HepG2 (cell line): ENCODE measurements around the gene MRPS2.

Experiments used
- HDAC2 ChIP-seq: sonication (generic); formaldehyde crosslinking; IDR thresholded peaks from 2 replicates; pipeline ENCODE4 v1.4.0; 2020; ENCODE audit warnings: missing genetic modification reagents
- MED13 ChIP-seq: sonication (generic); formaldehyde crosslinking; IDR thresholded peaks from 2 replicates; pipeline ENCODE4 v1.5.0; 2020; ENCODE audit warnings: missing genetic modification reagents
- NR2C2 ChIP-seq: sonication (generic); formaldehyde crosslinking; IDR thresholded peaks from 2 replicates; pipeline ENCODE4 v1.4.0; 2020; ENCODE audit warnings: missing genetic modification reagents, mild to moderate bottlenecking, moderate library complexity, borderline replicate concordance
- TAF1 ChIP-seq: sonication (generic); formaldehyde crosslinking; IDR thresholded peaks from 2 replicates; pipeline ENCODE4 v1.4.0; 2020; ENCODE audit warnings: missing genetic modification reagents
- TF ChIP-seq, protein P1 (sequence below): sonication (generic); formaldehyde crosslinking; IDR thresholded peaks from 2 replicates; pipeline ENCODE4 v1.5.0; 2020; ENCODE audit warnings: mild to moderate bottlenecking, missing genetic modification reagents, moderate library complexity
- TF ChIP-seq, protein P2 (sequence below), 2 experiments: sonication (generic) in 1 of 2; formaldehyde crosslinking in 1 of 2; IDR thresholded peaks; 2 replicates each; pipeline versions ENCODE4 v1.6.1 to v1.9.0; 2014 to 2022; ENCODE audit warnings: antibody characterized with exemption in 1 of 2, borderline replicate concordance in 1 of 2, inconsistent platforms in 1 of 2, low read depth in 1 of 2, missing genetic modification reagents in 1 of 2
- TF ChIP-seq, protein P3 (sequence below): sonication (generic); formaldehyde crosslinking; IDR thresholded peaks from 2 replicates; pipeline ENCODE4 v1.4.0; 2020; ENCODE audit warnings: missing genetic modification reagents

DNA sequence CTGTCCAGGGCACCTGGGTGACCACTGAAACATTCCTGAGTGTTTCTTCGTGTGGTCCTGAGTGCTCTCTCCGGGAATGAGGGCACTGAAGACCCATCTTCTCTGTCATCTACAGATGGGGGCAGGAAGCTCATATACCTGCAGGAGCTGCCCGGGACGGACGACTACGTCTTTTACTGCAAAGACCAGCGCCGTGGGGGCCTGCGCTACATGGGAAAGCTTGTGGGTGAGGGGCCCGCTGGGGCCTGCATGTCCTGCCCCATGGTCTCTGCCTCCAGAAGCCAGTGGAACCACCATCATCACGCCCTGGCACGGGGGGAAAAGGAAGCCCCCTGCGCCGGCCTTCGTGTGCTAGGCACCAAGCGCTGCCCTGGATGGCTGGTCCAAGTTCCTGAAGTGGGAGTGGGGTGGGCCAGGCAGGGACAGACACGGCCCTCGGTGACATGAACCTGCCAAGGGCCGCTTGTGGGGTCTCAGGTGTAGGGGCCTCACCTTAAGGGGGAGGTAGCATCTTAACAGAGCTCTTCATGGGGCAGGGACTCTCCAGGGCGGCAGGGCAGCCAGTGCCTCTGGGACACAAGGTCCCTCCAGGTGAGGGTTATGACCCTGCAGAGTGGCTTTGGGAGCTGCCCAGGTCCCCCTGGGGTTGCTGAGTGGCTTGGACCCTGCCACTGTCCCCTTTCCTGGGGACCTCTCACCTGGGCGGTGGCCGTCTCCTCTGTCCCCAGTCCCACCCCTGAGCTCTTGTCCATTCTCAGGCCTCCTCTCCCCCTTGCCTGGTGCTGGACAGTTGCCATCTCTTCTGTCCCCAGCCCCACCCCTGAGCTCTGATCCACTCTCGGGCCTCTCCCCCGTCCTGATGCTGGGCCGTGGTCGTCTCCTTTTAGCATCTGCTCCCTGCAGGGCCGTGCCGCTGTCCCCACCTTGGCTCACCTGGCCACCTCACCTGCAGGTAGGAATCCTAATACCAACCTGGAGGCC, 47.6 kb downstream of the MRPS2 start:
- TF ChIP-seq, protein P1, sequence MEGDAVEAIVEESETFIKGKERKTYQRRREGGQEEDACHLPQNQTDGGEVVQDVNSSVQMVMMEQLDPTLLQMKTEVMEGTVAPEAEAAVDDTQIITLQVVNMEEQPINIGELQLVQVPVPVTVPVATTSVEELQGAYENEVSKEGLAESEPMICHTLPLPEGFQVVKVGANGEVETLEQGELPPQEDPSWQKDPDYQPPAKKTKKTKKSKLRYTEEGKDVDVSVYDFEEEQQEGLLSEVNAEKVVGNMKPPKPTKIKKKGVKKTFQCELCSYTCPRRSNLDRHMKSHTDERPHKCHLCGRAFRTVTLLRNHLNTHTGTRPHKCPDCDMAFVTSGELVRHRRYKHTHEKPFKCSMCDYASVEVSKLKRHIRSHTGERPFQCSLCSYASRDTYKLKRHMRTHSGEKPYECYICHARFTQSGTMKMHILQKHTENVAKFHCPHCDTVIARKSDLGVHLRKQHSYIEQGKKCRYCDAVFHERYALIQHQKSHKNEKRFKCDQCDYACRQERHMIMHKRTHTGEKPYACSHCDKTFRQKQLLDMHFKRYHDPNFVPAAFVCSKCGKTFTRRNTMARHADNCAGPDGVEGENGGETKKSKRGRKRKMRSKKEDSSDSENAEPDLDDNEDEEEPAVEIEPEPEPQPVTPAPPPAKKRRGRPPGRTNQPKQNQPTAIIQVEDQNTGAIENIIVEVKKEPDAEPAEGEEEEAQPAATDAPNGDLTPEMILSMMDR (CRISPR knock-in tag) = no peak
- TF ChIP-seq TAF1 (CRISPR knock-in tag) (no peak), MED13 (CRISPR knock-in tag) (no peak), NR2C2 (no peak), HDAC2 (CRISPR knock-in tag) (no peak)
- TF ChIP-seq, protein P2, sequence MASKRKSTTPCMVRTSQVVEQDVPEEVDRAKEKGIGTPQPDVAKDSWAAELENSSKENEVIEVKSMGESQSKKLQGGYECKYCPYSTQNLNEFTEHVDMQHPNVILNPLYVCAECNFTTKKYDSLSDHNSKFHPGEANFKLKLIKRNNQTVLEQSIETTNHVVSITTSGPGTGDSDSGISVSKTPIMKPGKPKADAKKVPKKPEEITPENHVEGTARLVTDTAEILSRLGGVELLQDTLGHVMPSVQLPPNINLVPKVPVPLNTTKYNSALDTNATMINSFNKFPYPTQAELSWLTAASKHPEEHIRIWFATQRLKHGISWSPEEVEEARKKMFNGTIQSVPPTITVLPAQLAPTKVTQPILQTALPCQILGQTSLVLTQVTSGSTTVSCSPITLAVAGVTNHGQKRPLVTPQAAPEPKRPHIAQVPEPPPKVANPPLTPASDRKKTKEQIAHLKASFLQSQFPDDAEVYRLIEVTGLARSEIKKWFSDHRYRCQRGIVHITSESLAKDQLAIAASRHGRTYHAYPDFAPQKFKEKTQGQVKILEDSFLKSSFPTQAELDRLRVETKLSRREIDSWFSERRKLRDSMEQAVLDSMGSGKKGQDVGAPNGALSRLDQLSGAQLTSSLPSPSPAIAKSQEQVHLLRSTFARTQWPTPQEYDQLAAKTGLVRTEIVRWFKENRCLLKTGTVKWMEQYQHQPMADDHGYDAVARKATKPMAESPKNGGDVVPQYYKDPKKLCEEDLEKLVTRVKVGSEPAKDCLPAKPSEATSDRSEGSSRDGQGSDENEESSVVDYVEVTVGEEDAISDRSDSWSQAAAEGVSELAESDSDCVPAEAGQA (IDR thresholded peaks at IDR 0.05; ENCODE audit: low read depth) = no peak
- TF ChIP-seq, protein P2 (CRISPR knock-in tag; IDR thresholded peaks at IDR 0.05; ENCODE audit: borderline replicate concordance) = no peak
- TF ChIP-seq, protein P3, sequence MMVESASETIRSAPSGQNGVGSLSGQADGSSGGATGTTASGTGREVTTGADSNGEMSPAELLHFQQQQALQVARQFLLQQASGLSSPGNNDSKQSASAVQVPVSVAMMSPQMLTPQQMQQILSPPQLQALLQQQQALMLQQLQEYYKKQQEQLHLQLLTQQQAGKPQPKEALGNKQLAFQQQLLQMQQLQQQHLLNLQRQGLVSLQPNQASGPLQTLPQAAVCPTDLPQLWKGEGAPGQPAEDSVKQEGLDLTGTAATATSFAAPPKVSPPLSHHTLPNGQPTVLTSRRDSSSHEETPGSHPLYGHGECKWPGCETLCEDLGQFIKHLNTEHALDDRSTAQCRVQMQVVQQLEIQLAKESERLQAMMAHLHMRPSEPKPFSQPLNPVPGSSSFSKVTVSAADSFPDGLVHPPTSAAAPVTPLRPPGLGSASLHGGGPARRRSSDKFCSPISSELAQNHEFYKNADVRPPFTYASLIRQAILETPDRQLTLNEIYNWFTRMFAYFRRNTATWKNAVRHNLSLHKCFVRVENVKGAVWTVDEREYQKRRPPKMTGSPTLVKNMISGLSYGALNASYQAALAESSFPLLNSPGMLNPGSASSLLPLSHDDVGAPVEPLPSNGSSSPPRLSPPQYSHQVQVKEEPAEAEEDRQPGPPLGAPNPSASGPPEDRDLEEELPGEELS (CRISPR knock-in tag) = no peak
